NCI-H1048 (cell line): ENCODE results near the gene USH2A.
"Not testable (repeated sequence)": the region's sequence is repeated elsewhere in the genome, so short reads cannot be mapped to it uniquely, and the experiment has no call there.

Experiments
- DNase-seq: peaks from one replicate; lab custom pipeline; 2025; lab: John Stamatoyannopoulos, UW

The USH2A gene

DNA sequence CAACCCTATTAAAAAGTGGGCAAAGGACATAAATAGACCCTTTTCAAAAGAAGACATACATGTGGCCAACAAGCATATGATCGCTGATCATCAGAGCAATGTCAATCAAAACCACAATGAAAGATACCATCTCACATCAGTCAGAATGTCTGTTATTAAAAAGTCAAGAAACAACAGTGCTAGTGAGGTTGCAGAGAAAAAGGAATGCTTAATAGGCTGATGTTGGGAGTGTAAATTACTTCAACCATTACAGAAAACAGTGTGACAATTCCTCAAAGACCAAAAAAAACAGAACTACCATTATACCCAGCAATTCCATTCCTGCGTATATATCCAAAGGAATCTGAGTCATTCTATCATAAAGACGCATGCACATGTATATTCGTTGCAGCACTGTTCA, 13.2 kb downstream of the USH2A start:
- no peak for DNase-seq

DNA sequence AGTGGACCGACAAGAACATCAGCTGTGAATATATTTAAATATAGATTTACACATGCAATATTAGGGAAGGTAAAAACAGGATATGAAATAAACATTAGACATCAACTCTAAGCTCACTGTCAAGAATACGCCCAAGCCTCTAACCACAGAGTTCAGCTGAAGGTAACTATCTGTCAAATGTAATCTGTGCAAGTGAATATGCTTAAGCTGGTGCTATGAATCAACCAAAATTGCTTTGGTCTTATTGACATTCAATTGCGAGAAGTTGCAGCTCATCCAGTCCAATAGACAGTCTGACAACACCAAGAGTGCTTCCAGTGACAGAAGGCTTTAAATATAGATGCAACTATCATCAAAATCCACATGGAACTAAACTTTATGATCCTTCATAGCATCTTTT, 32.3 kb downstream of the USH2A start:
- no peak for DNase-seq

DNA sequence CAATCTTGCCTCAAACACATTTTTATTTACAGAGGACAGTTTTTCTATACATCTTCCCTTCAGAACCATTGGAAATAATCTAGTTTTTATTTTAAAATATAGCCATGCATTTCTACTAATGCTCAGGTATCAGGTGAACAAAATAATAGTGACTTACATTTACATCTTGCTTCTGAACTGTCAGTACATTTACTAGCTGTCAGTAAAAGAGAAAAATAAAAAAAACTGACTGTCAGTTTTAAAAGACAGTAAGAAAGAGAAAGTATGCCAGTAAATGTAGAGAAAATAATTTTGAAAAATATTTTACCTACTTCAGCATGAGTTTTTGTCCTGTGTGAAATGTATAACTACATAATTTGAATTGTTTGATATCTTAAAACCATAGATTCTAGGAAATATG, 33.5 kb downstream of the USH2A start:
- no peak for DNase-seq

DNA sequence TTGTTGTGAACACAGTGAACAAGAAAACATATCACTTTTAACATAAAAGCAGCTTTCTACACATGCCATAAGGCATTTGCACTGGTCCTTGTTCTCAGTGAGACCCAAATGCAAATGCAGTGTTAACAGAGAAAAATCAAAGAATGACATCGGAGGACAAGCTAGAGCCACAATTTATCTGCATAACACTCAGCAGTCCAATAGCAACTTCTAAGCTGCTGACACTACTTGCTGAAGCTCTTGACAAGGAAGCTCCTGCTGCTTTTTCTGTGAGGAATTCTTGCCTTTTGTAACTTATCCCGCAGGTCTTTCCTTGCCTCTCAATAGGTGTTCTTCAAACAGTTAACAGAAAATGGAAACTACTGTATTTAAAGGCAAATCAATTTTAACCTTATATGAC, 34.7 kb downstream of the USH2A start:
- no peak for DNase-seq

DNA sequence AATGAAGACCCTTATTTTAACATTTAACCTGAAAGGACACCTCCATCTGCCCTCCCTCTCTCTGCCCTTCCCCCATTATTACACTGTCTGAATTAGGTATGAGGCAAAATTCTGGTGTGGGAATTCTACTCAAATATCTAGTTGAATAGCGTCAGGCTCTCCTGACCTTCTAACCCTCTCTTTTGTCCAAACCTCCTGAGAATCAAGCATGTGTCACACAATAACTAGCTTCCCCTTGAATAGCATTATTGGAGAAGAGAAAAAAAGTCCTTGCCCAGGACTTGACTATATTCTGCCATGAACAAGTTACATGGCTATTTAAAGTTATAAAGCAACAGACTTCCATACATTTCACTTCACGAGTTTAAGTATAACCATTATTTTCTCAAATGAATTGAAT, 35.5 kb downstream of the USH2A start:
- DNase-seq: no peak

DNA sequence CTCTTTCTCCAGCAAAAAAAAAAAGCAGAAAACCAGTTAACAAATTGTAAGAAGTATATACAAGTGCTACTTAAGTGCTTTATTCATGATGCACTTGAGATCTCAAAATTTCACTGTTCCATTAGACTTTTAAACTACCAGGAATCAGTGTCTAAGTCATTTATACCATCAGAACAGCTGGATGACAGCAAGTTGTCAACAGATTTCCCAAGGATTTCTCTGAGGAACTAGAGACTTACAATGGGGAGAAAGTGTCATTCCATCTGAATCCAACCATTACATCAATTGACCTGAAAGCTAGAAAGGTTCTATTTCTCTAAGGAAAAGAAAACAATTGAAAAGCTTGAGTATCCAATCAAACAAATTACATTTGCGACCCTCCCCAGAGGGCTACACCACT, 43.8 kb downstream of the USH2A start:
- DNase-seq: no peak

DNA sequence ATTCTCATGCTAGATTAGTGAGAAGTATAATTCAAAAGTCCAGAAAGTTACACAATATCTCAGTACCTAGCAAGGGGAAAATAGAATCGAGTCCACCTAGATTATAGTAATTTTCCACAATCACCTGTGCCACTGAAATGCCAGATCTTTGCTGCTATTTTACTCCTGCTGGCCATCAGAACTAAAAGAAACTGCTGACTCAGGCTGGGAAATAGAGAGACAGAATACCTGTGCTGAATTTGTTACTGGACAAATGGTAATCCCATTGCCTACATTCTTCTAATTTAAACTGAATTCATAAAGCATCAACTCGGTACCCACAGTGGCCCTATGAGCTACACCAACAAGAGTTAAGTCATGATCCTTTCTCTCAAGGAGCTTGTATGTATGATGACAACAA, 55.0 kb downstream of the USH2A start:
- no peak for DNase-seq

DNA sequence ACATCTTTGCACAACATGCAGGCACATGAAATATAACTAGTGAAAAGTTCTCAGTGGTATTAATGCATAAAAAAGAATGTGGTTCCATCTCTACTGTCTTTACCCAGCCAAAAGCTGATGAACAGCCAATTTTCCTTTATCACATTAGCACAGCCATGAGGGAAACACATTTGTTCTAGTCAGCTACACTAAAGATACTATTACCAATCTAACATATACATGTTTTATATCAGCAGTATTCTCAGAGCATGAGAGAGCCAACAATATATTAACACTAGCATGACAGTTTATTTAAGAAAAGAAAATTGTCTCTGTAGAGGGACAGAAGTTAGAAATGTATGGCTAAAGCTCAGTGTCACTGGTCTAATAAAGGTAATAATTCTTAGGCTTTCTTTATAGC, 56.3 kb downstream of the USH2A start:
- DNase-seq: no peak

DNA sequence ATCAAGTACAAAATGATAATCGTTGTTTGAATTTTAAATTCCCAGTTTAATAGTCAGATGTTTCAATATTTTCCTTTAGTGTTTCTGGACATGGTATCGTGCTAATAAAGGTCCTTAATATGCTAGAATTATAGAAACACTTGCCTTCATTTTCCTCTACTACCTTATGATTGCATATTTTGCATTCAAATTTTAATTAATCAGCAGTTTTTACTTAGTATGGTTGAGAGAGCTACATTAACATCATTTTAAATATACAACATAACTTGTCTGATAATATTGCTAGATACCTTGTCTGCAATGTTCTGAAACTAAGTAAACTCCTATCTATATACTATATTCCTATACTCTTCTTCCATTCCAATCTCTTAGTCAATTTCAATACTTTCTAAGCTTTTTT, 66.3 kb downstream of the USH2A start:
- no peak for DNase-seq

DNA sequence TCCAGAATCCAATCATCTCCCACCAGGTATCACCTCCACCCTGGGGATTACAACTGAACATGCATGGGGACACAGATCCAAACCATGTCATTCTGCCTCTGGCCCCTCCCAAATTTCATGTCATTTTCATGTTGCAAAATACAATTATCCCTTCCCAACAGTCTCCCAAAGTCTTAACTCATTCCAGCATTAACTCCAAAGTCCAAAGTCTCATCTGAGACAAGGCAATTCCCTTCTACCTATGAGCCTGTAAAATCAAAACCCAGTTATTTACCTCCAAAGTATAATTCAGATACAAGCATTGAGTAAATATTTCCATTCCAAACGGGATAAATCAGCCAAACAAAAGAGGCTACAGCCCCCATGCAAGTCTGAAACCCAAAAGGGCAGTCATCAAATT, 73.1 kb downstream of the USH2A start:
- DNase-seq: no peak

DNA sequence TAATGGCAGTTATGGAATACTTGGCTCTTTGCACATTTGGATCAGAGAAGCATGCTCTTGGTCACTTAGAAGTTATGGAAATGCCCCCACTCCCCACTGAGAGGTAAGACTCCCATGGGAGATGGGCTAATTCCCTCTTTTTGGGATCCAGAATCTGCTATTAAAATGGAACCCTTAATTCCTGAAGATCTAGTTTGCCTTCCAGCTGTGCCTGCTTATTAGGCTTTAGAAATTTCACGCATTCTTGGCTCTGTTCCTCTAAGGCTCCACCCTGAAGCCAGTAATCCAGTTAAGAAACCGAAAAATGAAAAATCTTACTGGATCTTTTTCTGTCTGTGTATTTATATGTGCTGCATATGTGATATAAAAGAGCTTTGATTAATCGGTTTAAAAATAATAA, 76.7 kb downstream of the USH2A start:
- DNase-seq: no peak

DNA sequence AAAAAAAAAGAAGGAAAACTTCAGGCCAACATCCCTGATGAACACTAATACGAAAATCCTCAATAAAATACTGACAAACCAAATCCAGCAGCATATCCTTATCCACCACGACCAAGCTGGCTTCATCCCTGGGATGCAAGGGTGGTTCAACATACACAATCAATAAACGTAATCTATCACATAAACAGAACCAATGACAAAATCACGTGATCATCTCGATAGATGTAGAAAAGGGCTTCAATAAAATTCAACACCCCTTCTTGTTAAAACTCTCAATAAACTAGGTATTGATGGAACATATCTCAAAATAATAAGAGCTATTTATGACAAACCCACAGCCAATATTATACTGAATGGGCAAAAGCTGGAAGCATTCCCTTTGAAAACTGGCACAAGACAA, 82.7 kb downstream of the USH2A start:
- DNase-seq: not testable (repeated sequence)

DNA sequence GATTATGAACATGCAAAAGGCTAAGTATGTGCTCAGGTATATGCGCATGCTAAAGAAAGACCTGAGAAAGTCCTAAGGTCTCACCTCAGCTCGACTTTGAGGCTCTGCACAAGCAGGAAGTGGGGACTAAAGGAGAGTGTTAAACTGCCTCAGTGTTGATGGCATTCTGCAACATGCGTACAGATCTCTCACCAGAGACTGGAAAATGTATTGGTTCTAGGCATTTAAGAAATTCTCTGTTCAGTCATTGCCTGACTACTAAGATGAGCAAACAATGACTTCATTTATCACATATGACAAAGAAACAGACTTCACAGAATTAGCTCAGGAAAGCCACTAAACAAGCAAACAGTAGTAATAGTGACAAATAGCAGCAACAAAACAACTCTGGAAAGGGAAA, 90.8 kb downstream of the USH2A start:
- no peak for DNase-seq

DNA sequence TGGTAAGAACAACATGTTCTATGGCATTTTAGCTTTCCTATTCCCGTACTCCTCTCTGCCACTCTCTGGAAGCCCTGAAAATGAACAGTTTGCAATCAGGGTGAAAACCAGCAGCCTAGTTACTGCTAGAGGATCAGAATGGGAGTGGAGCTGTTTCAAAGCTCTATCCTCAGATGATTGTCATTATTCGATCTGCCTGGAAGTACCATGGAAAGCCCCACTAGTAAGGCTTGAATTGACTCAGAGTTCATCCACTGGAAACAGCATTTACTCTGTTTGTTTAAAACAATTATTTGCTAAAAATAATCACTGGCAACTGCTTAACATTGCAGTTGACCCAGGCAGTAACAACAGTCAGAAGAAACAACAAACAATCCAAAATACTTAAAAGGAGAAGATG, 91.2 kb downstream of the USH2A start:
- DNase-seq: no peak

DNA sequence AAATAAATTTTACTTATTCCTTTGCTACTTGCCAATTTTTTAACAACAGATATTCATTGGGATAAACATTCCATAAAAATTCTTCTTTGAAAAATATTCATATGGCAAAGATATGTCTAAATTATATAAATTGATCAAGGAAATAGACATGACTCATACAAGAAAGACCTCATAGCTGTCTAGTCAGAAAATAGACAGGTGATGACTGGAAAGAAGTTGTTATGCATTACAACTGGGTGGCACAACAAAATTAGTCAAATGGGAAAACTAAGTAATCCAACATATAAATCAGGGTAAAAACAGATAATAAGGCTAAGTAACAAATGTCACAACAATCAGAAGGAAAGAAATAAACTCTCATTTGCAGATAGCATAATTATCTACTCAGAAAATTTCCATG, 92.0 kb downstream of the USH2A start:
- no peak for DNase-seq

DNA sequence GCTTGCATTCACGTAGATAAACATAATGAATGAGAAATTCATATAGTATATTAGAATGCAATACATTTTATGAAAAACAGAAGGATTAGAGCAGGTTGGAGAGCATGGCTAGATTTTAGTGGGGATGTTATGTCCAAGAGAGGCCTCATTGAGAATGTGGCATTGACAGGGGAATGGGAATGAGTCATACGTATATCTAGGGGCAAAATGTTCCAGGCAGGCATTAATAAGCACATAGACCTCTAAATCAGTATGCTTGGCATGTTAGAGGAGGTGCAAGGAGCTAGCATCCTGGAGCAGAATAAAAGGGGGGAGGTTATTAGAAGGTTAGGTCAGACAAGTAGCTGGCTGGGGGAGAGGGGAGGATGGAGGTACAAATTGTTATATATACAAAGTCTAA, 93.0 kb downstream of the USH2A start:
- DNase-seq: no peak

DNA sequence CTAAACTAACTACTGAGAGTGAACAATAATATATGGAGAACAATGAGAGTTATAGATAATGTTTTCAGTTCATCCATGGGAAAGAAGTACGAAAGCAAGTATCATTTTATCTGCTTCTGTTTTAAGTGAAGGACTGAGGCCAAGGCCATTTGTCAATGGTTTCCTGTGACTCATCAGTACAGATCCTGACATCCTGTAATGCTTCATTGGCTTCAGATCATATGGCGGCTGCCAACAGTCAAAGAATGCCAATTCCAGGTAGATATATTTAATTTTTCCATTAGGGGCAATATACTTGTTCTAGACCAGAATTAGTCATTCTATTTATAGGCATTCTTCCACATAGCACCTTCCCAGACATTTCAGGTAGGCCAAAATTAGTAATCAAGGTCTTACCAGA, 97.3 kb downstream of the USH2A start:
- no peak for DNase-seq

DNA sequence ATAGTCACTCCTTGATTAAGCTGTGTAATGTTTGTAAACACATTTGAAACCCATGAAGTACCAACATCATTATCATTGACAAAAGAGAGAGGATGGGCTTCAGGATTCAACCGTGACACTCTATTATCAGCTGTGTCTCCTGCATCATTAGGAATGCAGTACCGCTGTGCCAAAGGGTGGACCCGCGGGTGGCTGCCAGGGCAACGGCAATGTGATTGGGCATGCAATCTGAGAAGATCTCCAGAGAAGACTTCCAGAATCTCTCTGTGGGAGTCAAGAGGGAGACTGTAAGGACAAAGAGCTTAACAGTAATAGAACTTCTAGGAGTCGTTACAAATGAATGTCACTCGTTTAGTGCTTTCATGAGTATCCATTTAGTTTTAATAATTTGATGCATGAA, 97.9 kb downstream of the USH2A start:
- DNase-seq: no peak

DNA sequence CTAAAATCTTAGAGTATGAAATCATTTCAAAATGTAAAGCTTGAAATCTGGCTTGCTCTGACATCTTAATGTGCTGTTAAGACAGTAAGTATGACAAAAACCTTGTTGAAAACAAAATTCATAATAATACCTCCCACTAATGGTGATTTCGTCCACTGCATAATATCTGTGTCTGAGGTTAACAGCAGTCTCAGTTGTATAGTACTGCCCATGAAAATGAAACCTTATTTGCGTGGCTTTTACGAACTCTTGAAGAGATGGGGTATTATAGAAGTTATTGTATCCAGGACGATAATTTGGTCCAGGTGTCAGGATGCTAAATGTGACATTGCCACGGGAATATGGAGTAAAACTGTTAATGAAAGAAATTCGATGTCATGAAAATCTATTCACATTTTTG, 99.9 kb downstream of the USH2A start:
- DNase-seq: no peak

DNA sequence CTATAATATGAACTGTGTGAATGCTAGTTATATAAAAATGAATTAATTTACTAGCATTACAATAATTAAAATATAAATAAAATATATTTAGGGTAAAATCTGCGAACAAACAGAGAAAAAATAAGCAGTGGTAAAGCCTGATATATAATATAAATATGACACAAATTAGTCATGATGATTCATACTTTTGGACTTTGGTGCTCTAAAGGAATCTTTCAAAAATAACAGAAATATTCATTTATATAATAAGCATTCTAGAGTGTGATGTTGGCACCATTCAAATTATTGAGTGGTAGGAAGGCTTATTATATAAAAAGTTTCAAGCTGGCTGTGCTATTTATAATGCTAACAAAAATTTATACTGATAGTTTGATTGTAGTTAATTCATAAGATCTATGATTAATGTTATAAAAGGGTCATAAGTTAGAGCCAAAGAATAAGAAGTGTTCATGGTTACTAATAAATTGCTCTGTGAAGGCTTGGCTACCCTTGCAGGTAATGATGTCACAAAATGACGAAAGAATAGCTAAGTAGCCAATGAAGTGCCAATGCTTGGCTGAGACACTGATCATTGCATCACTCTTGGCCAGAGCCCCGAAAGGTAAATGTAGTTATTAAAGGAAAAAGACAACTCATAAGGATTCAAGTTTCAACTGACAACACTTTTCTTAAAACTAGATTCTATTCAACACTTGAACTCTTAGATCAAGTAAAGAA, 108.7 kb downstream of the USH2A start:
- no peak for DNase-seq

DNA sequence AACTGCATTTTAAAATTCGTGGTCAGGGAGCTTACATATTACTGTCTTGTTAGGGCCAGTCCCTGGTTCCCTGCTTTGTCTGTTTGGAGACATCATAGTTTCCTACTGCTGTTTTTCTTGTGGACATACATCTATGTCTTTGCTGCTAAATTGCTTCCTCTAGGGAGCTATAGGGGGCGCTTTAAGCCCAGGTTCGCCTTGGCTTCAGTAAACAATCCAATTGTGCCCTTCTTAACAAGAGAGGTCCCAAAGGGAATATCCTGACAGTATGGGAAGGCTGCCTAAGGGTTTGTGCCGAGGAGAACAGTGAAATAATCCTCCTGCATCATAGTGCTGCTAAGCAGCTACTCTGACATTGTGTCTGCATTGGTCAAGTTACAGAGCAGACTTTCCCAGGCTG, 112.5 kb downstream of the USH2A start:
- DNase-seq: no peak

DNA sequence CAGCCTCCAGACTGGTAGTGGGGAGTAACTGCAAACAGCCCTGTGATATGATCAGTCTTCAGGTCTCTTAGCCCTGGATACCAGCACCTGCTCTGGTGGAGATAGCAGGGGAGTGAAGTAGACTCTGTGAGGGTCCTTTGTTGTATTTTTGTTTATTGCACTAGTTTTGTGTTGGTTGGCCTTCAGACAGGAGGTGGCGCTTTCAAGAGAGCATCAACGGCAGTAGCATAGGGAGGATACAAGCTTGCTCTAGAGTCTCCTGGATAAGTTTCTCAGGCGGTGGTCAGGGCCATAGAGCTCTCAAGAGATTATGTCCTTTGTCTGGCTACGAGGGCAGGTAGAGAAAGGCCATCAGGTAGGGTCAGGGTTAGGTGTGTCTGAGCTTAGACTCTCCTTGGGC, 116.4 kb downstream of the USH2A start:
- DNase-seq: no peak

DNA sequence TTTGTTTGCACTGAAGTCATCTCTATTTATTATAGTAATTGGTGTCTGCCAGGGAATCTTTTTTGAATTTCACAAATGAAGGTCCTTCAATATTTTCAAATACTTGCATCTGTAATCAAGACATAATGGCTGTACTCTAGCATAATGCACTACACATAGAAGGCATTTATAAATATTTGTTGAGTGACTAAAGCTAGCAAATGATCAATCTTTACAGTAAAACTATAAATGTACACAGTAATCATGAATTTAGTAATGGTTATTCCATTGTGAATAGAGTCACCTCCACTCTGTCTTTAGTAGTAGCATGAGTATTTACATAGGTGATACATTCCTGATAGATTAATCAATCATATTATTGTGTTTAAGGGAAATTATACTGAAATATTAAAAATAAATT, 119.6 kb downstream of the USH2A start:
- DNase-seq: no peak

DNA sequence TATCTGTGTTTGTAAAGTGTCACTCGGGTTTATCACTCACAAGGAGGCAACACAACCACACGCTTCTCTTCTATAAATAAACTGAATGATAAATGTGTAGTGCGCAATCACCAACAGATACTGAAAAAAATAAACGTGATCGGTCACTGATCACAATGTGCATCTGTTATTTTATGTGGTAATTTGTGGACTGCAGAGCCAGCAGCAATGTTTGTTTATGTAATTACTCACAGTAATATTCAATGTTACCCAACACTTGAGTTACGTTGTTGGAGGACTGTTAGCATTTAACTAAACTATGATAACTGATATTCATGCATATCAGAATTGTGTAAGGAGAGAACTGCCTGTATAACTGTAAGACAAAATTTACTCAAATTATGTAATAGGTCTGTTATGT, 129.6 kb downstream of the USH2A start:
- no peak for DNase-seq

DNA sequence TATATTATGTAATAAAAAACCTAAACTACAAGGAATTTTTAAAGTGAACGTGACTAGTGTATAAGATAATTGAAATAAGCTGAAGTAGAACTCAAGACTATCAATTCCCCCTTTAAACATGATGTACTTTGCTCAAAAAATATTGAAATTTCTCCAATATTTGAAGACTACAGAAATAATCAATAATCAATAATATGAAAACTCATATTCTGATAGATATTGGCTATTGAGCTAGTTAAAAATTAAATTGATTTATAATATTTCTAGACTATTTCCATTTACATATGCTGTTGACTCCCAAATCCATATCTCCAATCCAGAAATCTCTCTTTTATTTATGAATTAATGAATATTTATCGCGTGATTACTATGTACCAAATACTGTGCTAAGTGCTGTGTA, 133.2 kb downstream of the USH2A start:
- no peak for DNase-seq
